ENCODE results near the gene SPRYD3. TPM values are rescaled to one million over a fixed set of nuclear protein-coding genes. Genes with fewer than 3 reads are reported as not detected.

The SPRYD3 gene
- total RNA-seq, 2 donors from 2014 or later: 30.7 to 34.9 TPM

- intact Hi-C loops (cut with DNase I, micrococcal nuclease): no loop called here
- no peak for ATAC-seq
- no peak for DNase-seq
Observed at GRCh38 chr12:53057816-53058500, 21.2 kb downstream of the SPRYD3 start.

DNA sequence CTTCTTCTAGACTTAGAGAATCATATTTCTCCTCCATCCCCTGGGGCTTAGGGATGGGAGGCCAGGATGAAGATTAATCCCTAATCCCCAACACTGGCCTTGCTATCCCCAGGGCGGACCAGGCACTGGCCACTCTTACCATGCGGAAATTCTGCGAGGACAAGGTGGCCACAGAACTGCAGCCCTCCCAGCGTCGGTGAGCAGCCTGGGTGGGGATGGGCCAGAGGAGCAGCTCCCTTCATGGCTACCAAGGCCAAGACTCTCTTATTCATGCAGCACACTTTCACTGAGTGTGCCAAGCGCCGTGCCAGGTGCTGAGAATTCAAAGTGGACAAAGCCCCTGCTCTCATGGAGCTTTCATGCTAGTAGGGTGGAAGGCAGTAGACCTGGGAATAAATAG, 22.3 kb downstream of the SPRYD3 start:
- intact Hi-C loops (cut with DNase I, micrococcal nuclease): no loop called here
- DNase-seq (no peak), ATAC-seq (no peak)

- ATAC-seq: no peak
- DNase-seq: no peak
- intact Hi-C loops (cut with DNase I, micrococcal nuclease): no loop called here
Observed at GRCh38 chr12:53056296-53056695, 22.9 kb downstream of the SPRYD3 start.

DNA sequence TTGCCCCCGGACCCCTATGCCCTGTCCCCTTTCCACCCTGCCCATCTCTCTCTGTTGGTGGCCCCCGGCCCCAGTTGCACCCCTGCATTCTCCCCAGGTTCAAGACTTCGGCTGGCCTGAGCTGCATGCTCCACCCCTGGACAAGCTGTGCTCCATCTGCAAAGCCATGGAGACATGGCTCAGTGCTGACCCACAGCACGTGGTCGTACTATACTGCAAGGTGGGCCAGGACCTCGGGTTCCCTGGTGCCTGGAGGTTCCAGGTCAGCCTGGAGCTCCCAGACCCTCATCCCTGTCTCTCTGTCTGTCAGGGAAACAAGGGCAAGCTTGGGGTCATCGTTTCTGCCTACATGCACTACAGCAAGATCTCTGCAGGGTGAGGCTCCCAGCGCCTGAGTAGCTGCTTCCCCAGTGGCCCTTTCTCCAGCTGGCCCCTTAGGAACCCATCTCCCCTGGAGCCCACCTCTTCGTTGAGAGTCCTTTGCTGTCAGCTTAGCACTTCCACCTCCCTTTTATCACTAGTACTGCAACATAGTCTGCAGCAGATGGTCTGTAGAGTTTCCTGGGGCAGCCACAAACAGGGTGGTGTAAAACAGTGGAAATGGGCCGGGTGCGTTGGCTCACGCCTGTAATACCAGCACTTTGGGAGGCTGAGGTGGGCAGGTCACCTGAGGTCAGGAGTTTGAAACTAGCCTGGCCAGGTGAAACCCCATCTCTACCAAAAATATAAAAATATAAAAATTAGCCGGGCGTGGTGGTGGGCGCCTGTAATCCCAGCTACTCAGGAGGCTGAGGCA, 23.5 kb downstream of the SPRYD3 start:
- DNase-seq (no peak), ATAC-seq (no peak)
- intact Hi-C loops (cut with DNase I, micrococcal nuclease): no loop called here

DNA sequence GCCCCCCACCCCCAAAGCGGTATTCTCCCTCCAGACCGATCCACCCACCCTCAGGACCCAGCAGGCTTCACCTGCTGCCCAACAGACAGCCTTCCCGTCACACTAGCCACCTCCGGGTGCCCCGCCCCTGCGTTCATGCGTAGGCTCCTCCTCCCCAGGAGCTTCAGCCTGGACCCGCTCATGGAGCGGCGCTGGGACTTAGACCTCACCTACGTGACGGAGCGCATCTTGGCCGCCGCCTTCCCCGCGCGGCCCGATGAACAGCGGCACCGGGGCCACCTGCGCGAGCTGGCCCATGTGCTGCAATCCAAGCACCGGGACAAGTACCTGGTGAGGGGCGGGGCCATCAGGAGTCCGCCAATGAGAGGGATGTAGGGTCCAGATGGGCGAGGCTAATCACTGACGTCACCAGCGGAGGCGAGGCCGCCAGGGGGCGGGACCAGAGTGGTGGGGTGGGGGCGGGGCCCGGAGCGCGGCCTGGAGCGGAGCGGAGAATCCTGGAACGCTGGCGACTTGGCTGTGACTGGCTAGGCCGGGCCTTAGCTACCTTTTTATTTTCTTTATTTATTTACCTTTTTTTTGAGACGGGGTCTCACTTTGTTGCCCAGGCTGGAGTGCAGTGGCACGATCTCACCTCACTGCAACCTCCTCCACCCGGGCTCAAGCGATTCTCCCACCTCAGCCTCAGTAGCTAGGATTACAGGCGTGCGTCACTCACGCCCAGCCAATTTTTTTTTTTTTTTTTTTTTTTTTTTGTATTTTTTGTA, 24.9 kb downstream of the SPRYD3 start:
- DNase-seq (peak; percentile 97 to 98), ATAC-seq (peak; percentile 76)
- intact Hi-C loops (cut with DNase I, micrococcal nuclease): no loop called here

GRCh38 chr12:53053218-53054111, 25.7 kb downstream of the SPRYD3 start:
- ATAC-seq (peak; percentile 66), DNase-seq (peak; percentile 87 to 90)
- intact Hi-C loops (cut with DNase I, micrococcal nuclease): no loop called here

GRCh38 chr12:53052419-53053217, 26.6 kb downstream of the SPRYD3 start:
- ATAC-seq: peak; percentile 42
- intact Hi-C loops (cut with DNase I, micrococcal nuclease): no loop called here
- peak; percentile 89 to 95 for DNase-seq

GRCh38 chr12:53051881-53052412, 27.2 kb downstream of the SPRYD3 start:
- DNase-seq (no peak), ATAC-seq (no peak)
- intact Hi-C loops (cut with DNase I, micrococcal nuclease): no loop called here

- intact Hi-C loops (cut with DNase I, micrococcal nuclease): no loop called here
Observed at GRCh38 chr12:53051058-53051880, 27.9 kb downstream of the SPRYD3 start.

GRCh38 chr12:53050426-53051057, 28.6 kb downstream of the SPRYD3 start:
- no peak for ATAC-seq
- no peak for DNase-seq
- intact Hi-C loops (cut with DNase I, micrococcal nuclease): no loop called here

More at GRCh38 chr12:53051058-53051880, 27.9 kb downstream of the SPRYD3 start:
- ATAC-seq: no peak
- peak; percentile 45 to 82 for DNase-seq

- intact Hi-C loops (cut with DNase I, micrococcal nuclease): no loop called here
- ATAC-seq: peak; percentile 13
- peak; percentile 74 to 85 for DNase-seq
Observed at GRCh38 chr12:53049571-53050318, 29.4 kb downstream of the SPRYD3 start, which contains the start of gene TNS2. TNS2 (plus strand) TSS chr12:53050065; CDS start chr12:53050186, 121 bp downstream.

GRCh38 chr12:53048780-53049401, 30.3 kb downstream of the SPRYD3 start:
- intact Hi-C loops (cut with DNase I, micrococcal nuclease): no loop called here
- ATAC-seq (no peak), DNase-seq (peak; percentile 64 to 76)

GRCh38 chr12:53048033-53048779, 31.0 kb downstream of the SPRYD3 start:
- DNase-seq (peak; percentile 60 to 75), ATAC-seq (peak; percentile 10)
- intact Hi-C loops (cut with DNase I, micrococcal nuclease): no loop called here
